GM06990 (cell line): ENCODE data around the gene STEAP1.
A peak's percentile ranks its signal among the peaks of the same experiment; 100 is the strongest.
"Not testable (repeated sequence)": the region's sequence is repeated elsewhere in the genome, so short reads cannot be mapped to it uniquely, and the experiment has no call there.

Source experiments
- DNase-seq: peaks from one replicate; pipeline ENCODE4 v3.0.0-alpha.2; 2011; ENCODE audit not compliant: insufficient read length; ENCODE audit errors: extremely low read depth
- H3K27me3 ChIP-seq: replicated peaks from 2 replicates; pipeline ENCODE4 v1.6.0; 2011; ENCODE audit warnings: low read length; ENCODE audit not compliant: control insufficient read depth, insufficient read depth
- H3K36me3 ChIP-seq: 2 replicates; pipeline ENCODE4 v1.5.1; 2011; ENCODE audit warnings: low read length; ENCODE audit not compliant: control insufficient read depth, insufficient read depth
- H3K4me3 ChIP-seq: replicated peaks from 2 replicates; pipeline ENCODE4 v1.5.1; 2011; ENCODE audit warnings: low read depth, mild to moderate bottlenecking, control low read depth, low read length
- CTCF ChIP-seq: IDR thresholded peaks from 2 replicates; pipeline ENCODE4 v1.5.1; 2011; ENCODE audit warnings: low read length, control low read depth, mild to moderate bottlenecking, inconsistent platforms; ENCODE audit not compliant: insufficient read depth, poor library complexity, severe bottlenecking

The STEAP1 gene

DNA sequence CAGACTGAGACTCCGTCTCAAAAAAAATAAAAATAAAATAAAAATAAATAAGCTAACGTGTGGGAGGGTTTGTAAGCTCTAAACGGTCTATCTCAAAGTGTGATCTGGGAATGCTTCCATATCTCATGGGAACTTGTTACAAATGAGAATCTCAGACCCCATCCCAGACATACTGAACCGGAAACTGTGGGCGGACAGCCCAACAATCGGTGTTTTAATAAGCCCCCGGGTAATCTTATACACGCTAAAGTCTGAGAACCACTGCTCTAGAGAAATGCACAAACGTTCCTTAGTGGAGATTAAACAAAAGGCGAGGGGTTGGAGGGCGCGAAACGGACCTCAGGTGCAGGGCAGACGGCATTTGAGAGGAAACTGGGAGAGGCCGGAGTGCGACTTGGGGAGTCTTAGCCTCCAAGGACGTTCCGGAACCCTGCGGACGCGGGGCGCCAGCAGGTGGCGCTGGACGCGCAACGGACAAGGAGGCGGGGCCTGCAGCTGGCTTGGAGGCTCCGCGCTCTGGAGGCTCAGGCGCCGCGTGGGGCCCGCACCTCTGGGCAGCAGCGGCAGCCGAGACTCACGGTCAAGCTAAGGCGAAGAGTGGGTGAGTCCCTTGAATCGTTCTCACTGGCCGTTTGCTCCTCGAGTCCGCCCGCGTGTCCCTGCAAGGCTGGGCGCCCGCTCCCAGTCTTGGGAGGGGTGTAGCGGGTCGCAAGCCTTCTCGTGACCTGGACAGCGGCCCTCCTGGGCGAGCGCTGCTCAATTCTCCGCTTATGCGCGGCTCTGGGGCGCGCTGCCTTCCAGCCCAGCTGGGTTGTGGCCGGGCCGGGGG is at the start of gene STEAP1:
Gene STEAP1, plus strand, starts transcription at position 527 of the 829 bp plus-strand sequence. CDS start 5,320 bp downstream, outside the sequence.
- H3K4me3 ChIP-seq: peak within 1 kb of the TSS; percentile 53
- TF ChIP-seq CTCF: peak; percentile 77

GRCh38 chr7:90114972-90115371 is 39.3 kb upstream of the STEAP1 start:
- not testable (repeated sequence) for H3K4me3 ChIP-seq, DNase-seq

More for the DNA sequence above, at the start of gene STEAP1:
- DNase-seq: peak; percentile 88
- H3K27me3 ChIP-seq, H3K36me3 ChIP-seq: not testable (repeated sequence)

GRCh38 chr7:90118551-90119177 is 35.6 kb upstream of the STEAP1 start:
- not testable (repeated sequence) for H3K27me3 ChIP-seq, H3K4me3 ChIP-seq, H3K36me3 ChIP-seq, DNase-seq

More at GRCh38 chr7:90114972-90115371, 39.3 kb upstream of the STEAP1 start:
- not testable (repeated sequence) for H3K36me3 ChIP-seq, H3K27me3 ChIP-seq

- no peak for DNase-seq
- Histone ChIP-seq H3K36me3 (no peaks in the 10 kb centered on the region), H3K27me3 (no peaks in the 10 kb centered on the region), H3K4me3 (no peak overlapping the region)
- TF ChIP-seq CTCF: no peak
Observed at GRCh38 chr7:90119178-90119971, 34.9 kb upstream of the STEAP1 start.

- DNase-seq, H3K36me3 ChIP-seq, H3K27me3 ChIP-seq, H3K4me3 ChIP-seq: not testable (repeated sequence)
Observed at GRCh38 chr7:90120205-90120604, 34.1 kb upstream of the STEAP1 start.

GRCh38 chr7:90131746-90132145 is 22.5 kb upstream of the STEAP1 start:
- not testable (repeated sequence) for DNase-seq, H3K36me3 ChIP-seq, H3K4me3 ChIP-seq, H3K27me3 ChIP-seq

GRCh38 chr7:90147079-90147960 is 6.9 kb upstream of the STEAP1 start:
- H3K36me3 ChIP-seq, DNase-seq, H3K27me3 ChIP-seq, H3K4me3 ChIP-seq: not testable (repeated sequence)
